Effector memory CD4-positive, alpha-beta T cell (primary cell): Measurements from ENCODE around the gene MYOG.

ENCODE experiments used
- DNase-seq, 3 donors: peaks; one replicate each; pipeline ENCODE4 v3.0.0-alpha.2; 2020
- H3K27ac ChIP-seq: 2 replicates; pipeline ENCODE4 v1.7.0; 2013; ENCODE audit warnings: mild to moderate bottlenecking, low read length, moderate library complexity; ENCODE audit not compliant: insufficient read depth, poor library complexity, severe bottlenecking
- H3K27me3 ChIP-seq: replicated peaks from 2 replicates; pipeline ENCODE4 v1.7.0; 2013; ENCODE audit warnings: mild to moderate bottlenecking, low read length; ENCODE audit not compliant: insufficient read depth, control insufficient read depth, poor library complexity, severe bottlenecking
- H3K36me3 ChIP-seq: 2 replicates; pipeline ENCODE4 v1.7.0; 2013; ENCODE audit warnings: mild to moderate bottlenecking, low read length, moderate library complexity; ENCODE audit not compliant: control insufficient read depth, insufficient read depth
- H3K4me1 ChIP-seq: 2 replicates; pipeline ENCODE4 v1.7.0; 2013; ENCODE audit warnings: low read length, mild to moderate bottlenecking; ENCODE audit not compliant: control insufficient read depth, insufficient read depth, poor library complexity, severe bottlenecking
- H3K4me3 ChIP-seq: 2 replicates; pipeline ENCODE4 v1.7.0; 2013; ENCODE audit warnings: low read length, low read depth, mild to moderate bottlenecking; ENCODE audit not compliant: insufficient read depth, poor library complexity, severe bottlenecking
- H3K9me3 ChIP-seq: 2 replicates; pipeline ENCODE4 v1.7.0; 2013; ENCODE audit warnings: mild to moderate bottlenecking, low read length, moderate library complexity; ENCODE audit not compliant: control insufficient read depth

The MYOG gene

GRCh38 chr1:203099805-203100515, 14.1 kb upstream of the MYOG start:
- Histone ChIP-seq H3K4me3 (no peak overlapping the region), H3K9me3 (peaks cover 3% of the 10 kb centered on the region), H3K4me1 (no peaks in the 10 kb centered on the region), H3K27ac (no peak overlapping the region), H3K27me3 (no peaks in the 10 kb centered on the region), H3K36me3 (no peaks in the 10 kb centered on the region)
- no peak for DNase-seq

- Histone ChIP-seq H3K4me1 (no peaks in the 10 kb centered on the region), H3K27ac (no peak overlapping the region)
These were observed 13.2 kb upstream of the MYOG start for GRCh38 chr1:203098914-203099520.

GRCh38 chr1:203098445-203098844, 12.6 kb upstream of the MYOG start:
- Histone ChIP-seq H3K27me3 (no peaks in the 10 kb centered on the region), H3K27ac (no peak overlapping the region), H3K36me3 (no peaks in the 10 kb centered on the region), H3K4me1 (no peaks in the 10 kb centered on the region), H3K9me3 (peaks cover 13% of the 10 kb centered on the region), H3K4me3 (no peak overlapping the region)
- DNase-seq: no peak

More at GRCh38 chr1:203098914-203099520, 13.2 kb upstream of the MYOG start:
- Histone ChIP-seq H3K4me3 (no peak overlapping the region), H3K36me3 (no peaks in the 10 kb centered on the region), H3K9me3 (peaks cover 10% of the 10 kb centered on the region), H3K27me3 (no peaks in the 10 kb centered on the region)
- DNase-seq: no peak

DNA sequence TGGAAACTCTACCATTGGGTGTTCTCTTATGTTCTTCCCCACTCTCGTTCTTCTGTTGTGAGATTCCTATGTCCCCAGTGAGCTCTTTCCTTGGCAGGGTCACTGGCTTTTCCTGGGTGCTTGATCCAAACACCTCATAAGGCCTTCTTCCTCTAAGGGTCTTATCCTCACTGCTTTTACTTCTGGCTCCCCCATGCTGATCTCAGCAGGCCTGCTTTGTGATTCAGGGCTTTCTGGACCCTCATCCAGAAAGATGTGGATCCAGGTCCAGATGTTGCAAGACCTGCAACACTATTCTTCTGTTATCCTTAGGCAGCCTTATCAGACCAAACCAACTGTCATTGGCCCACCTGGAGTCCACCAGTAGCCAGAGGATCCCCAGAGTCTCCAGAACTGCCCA, 11.2 kb upstream of the MYOG start:
- peaks cover 13% of the 10 kb centered on the region for H3K9me3 ChIP-seq
- no peaks in the 10 kb centered on the region for H3K36me3 ChIP-seq
- no peak overlapping the region for H3K4me3 ChIP-seq
- no peaks in the 10 kb centered on the region for H3K27me3 ChIP-seq
- no peak overlapping the region for H3K27ac ChIP-seq
- no peak for DNase-seq
- no peaks in the 10 kb centered on the region for H3K4me1 ChIP-seq

DNA sequence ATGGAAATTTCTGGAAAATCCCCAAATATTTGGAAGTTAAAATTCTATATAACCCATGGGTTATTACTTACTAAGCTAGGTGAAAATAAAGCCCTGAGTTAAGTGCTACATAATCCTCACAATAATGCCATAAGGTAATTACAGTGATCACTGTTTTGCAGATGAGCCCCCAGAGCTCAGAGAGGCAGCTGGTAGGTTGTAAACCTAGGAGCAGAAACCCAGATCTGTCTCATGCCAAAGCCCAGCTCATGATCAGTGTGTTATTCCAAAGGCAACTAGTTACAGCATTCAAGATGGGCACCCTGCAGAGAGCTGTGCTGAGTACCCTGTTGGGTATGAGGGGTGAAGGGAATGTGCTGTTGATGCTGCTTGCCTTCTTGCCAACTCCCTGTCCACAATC, 10.8 kb upstream of the MYOG start:
- peaks cover 13% of the 10 kb centered on the region for H3K9me3 ChIP-seq
- no peaks in the 10 kb centered on the region for H3K4me1 ChIP-seq
- no peaks in the 10 kb centered on the region for H3K27me3 ChIP-seq
- H3K27ac ChIP-seq: no peak overlapping the region
- H3K36me3 ChIP-seq: no peaks in the 10 kb centered on the region
- DNase-seq: no peak
- no peak overlapping the region for H3K4me3 ChIP-seq

- H3K27ac ChIP-seq: no peak overlapping the region
- H3K36me3 ChIP-seq: no peaks in the 10 kb centered on the region
- H3K27me3 ChIP-seq: no peaks in the 10 kb centered on the region
- H3K4me1 ChIP-seq: no peaks in the 10 kb centered on the region
- no peak overlapping the region for H3K4me3 ChIP-seq
- DNase-seq: no peak
- peaks cover 13% of the 10 kb centered on the region for H3K9me3 ChIP-seq
These were observed 9.4 kb upstream of the MYOG start for GRCh38 chr1:203095061-203095690.

DNA sequence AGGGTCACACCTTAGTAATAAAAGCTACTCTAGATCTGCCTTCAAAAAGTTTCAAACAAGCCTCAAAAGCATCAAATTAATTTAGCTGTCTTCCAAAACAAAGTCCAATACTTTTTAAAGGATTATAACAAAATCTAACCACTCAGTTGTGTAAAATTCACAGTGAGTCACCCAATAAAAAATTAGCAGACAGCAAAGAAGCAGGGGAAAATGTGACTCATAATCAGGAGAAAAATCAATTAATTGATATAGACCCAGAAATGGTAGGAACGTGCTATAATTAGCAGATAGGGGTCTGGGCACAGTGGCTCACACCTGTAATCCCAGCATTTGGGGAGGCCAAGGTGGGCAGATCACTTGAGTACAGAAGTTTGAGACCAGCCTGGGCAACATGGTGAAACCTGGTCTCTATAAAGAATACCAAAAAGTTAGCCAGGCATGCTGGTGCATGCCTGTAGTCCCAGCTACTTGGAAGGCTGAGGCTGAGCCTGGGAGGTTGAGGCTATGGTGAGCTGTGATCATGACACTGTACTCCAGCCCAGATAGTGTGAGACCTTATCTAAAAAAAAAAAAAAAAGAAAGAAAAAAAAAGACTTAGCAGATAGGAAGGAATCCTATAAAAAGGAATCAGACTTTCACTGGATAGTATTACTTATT, 8.1 kb upstream of the MYOG start:
- no peaks in the 10 kb centered on the region for H3K4me1 ChIP-seq
- H3K9me3 ChIP-seq: peaks cover 13% of the 10 kb centered on the region
- H3K27ac ChIP-seq: no peak overlapping the region
- H3K27me3 ChIP-seq: no peaks in the 10 kb centered on the region
- H3K36me3 ChIP-seq: no peaks in the 10 kb centered on the region
- no peak overlapping the region for H3K4me3 ChIP-seq
- DNase-seq: no peak

DNA sequence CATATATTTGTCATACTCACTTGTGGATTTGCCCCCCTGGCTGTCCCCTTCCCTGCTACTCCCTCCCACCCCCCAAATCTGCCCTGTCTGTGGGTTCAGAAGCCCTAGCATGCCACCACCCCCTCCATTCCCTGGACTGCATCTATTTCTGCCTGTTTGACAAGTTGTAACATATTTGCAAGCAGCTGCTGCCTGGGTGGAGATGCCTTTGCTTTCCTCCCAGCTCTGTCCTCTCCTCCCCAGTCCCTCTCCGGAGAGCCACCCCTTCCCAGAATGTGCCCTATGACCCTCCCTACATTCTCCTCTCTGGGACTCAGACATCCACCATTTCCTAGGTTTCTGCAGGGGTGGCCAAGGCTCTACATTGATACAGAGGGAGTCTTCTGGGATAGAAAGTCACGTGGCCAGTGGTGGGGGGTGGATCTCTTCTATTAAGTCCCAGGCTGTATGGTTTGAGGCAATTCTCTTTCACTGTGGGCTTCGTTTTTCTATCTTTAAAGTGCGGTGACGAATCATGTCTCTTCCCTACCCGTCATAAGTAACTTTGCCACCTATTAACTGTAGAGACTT, 6.0 kb upstream of the MYOG start:
- no peaks in the 10 kb centered on the region for H3K4me1 ChIP-seq
- DNase-seq: no peak
- no peak overlapping the region for H3K4me3 ChIP-seq
- H3K9me3 ChIP-seq: peaks cover 13% of the 10 kb centered on the region
- H3K27me3 ChIP-seq: no peaks in the 10 kb centered on the region
- H3K27ac ChIP-seq: no peak overlapping the region
- H3K36me3 ChIP-seq: no peaks in the 10 kb centered on the region

- H3K4me1 ChIP-seq: no peaks in the 10 kb centered on the region
- no peak overlapping the region for H3K4me3 ChIP-seq
- H3K27me3 ChIP-seq: no peaks in the 10 kb centered on the region
- peaks cover 13% of the 10 kb centered on the region for H3K9me3 ChIP-seq
- DNase-seq: no peak
- H3K36me3 ChIP-seq: no peaks in the 10 kb centered on the region
- no peak overlapping the region for H3K27ac ChIP-seq
These were observed 5.3 kb upstream of the MYOG start for GRCh38 chr1:203091199-203091477.
